HepG2 (cell line): ENCODE data around the gene MYL4. TPM values are rescaled to one million over a fixed set of nuclear protein-coding genes. Genes with fewer than 3 reads are reported as not detected.

ENCODE experiments used
- FOSL2 ChIP-seq: sonication (generic); formaldehyde crosslinking; IDR thresholded peaks from 2 replicates; pipeline ENCODE4 v1.4.0; 2020; ENCODE audit warnings: missing genetic modification reagents
- FOXM1 ChIP-seq: sonication (generic); formaldehyde crosslinking; IDR thresholded peaks from 2 replicates; pipeline ENCODE4 v1.5.0; 2020; ENCODE audit warnings: missing genetic modification reagents
- FOXP1 ChIP-seq, 2 experiments: fragments of 450-650 bp in 1 of 2; IDR thresholded peaks; 2 replicates each; pipeline ENCODE4 v1.6.1; 2017 to 2018; ENCODE audit warnings: antibody characterized with exemption in 1 of 2
- GABPB1 ChIP-seq: IDR thresholded peaks from 2 replicates; pipeline ENCODE4 v1.6.1; 2016; ENCODE audit warnings: mild to moderate bottlenecking, missing genetic modification reagents, moderate library complexity, missing compliant biosample characterization
- HMGA1 ChIP-seq: sonication (generic); formaldehyde crosslinking; conservative IDR thresholded peaks from 2 replicates; pipeline ENCODE4 v1.4.0; 2020; ENCODE audit warnings: missing genetic modification reagents
- SMAD1 ChIP-seq: sonication (generic); formaldehyde crosslinking; IDR thresholded peaks from 2 replicates; pipeline ENCODE4 v1.4.0; 2020; ENCODE audit warnings: missing genetic modification reagents, low read depth, mild to moderate bottlenecking, borderline replicate concordance
- SNAPC2 ChIP-seq: sonication (generic); formaldehyde crosslinking; IDR thresholded peaks from 2 replicates; pipeline ENCODE4 v1.8.1; 2022; ENCODE audit warnings: mild to moderate bottlenecking, missing genetic modification reagents
- ZEB1 ChIP-seq: IDR thresholded peaks from 2 replicates; pipeline ENCODE4 v1.6.1; 2012; ENCODE audit warnings: mild to moderate bottlenecking, low read depth, inconsistent platforms; ENCODE audit not compliant: insufficient replicate concordance
- ZNF17 ChIP-seq: sonication (generic); formaldehyde crosslinking; IDR thresholded peaks from 2 replicates; pipeline ENCODE4 v1.5.0; 2020; ENCODE audit warnings: mild to moderate bottlenecking, missing genetic modification reagents
- ZNF263 ChIP-seq: sonication (generic); formaldehyde crosslinking; IDR thresholded peaks from 2 replicates; pipeline ENCODE4 v1.4.0; 2020; ENCODE audit warnings: missing genetic modification reagents
- ZNF331 ChIP-seq: sonication (generic); formaldehyde crosslinking; IDR thresholded peaks from 2 replicates; pipeline ENCODE4 v1.4.0; 2020; ENCODE audit warnings: missing genetic modification reagents
- ZNF382 ChIP-seq: sonication (generic); formaldehyde crosslinking; IDR thresholded peaks from 2 replicates; pipeline ENCODE4 v1.5.0; 2020; ENCODE audit warnings: missing genetic modification reagents, mild to moderate bottlenecking, borderline replicate concordance
- polyA plus RNA-seq, 8 experiments: library from polyadenylated mRNA; depleted of rRNA in 3 of 8; stranded (reverse) in 7 of 8; unstranded in 1 of 8; fragments of >200 nt; fragmentation: Illumina TruSeq in 4 of 8; extraction: Trizol in 4 of 8; gene quantifications; 2 replicates each; pipeline versions ENCODE4 v1.2.1 to v1.2.3, GENCODE V29; 2011 to 2016; ENCODE audit warnings: low read depth in 4 of 8, missing spikeins in 1 of 8, mixed read lengths in 1 of 8; ENCODE audit not compliant: insufficient read depth in 1 of 8
- total RNA-seq, 5 experiments: library from RNA; depleted of rRNA; stranded (reverse); fragments of >200 nt; fragmentation: Illumina TruSeq; extraction: Trizol; gene quantifications; 2 replicates each; pipeline ENCODE4 v1.2.3, GENCODE V29; 2016; ENCODE audit warnings: low read depth in 1 of 5
- TF ChIP-seq, protein P1 (sequence below): sonication (generic); formaldehyde crosslinking; IDR thresholded peaks from 2 replicates; pipeline ENCODE4 v1.5.0; 2020; ENCODE audit warnings: mild to moderate bottlenecking, missing genetic modification reagents, borderline replicate concordance
- TF ChIP-seq, protein P2 (sequence below): IDR thresholded peaks from 2 replicates; pipeline ENCODE4 v1.6.1; 2016; ENCODE audit warnings: low read depth, borderline replicate concordance
- TF ChIP-seq, protein P3 (sequence below): sonication (generic); formaldehyde crosslinking; IDR thresholded peaks from 2 replicates; pipeline ENCODE4 v1.4.0; 2020; ENCODE audit warnings: missing genetic modification reagents, borderline replicate concordance
- TF ChIP-seq, protein P4 (sequence below): sonication (generic); formaldehyde crosslinking; IDR thresholded peaks from 2 replicates; pipeline ENCODE4 v1.5.0; 2020; ENCODE audit warnings: missing genetic modification reagents

Gene MYL4
- total and polyA plus RNA-seq, 2 of the 13 experiments (the other 11 are each of a cell fraction or from before 2014, with no cell fraction given): not detected

- TF ChIP-seq ZNF17: no peak; the same call in 1 of the 2 replicates
- peak; percentile 64 for TF ChIP-seq FOSL2 (CRISPR knock-in tag)
- peak; percentile 92 for TF ChIP-seq SNAPC2 (CRISPR knock-in tag)
- peak; percentile 80 for TF ChIP-seq ZNF263 (CRISPR knock-in tag)
- TF ChIP-seq ZNF331 (CRISPR knock-in tag): peak; percentile 59; the same call in 1 of the 2 replicates
- TF ChIP-seq GABPB1: peak; percentile 81
- no peak; the same call in 1 of the 2 replicates for TF ChIP-seq SMAD1 (CRISPR knock-in tag)
- no peak for TF ChIP-seq ZEB1
- no peak for TF ChIP-seq ZNF382 (CRISPR knock-in tag)
- TF ChIP-seq, protein P1, sequence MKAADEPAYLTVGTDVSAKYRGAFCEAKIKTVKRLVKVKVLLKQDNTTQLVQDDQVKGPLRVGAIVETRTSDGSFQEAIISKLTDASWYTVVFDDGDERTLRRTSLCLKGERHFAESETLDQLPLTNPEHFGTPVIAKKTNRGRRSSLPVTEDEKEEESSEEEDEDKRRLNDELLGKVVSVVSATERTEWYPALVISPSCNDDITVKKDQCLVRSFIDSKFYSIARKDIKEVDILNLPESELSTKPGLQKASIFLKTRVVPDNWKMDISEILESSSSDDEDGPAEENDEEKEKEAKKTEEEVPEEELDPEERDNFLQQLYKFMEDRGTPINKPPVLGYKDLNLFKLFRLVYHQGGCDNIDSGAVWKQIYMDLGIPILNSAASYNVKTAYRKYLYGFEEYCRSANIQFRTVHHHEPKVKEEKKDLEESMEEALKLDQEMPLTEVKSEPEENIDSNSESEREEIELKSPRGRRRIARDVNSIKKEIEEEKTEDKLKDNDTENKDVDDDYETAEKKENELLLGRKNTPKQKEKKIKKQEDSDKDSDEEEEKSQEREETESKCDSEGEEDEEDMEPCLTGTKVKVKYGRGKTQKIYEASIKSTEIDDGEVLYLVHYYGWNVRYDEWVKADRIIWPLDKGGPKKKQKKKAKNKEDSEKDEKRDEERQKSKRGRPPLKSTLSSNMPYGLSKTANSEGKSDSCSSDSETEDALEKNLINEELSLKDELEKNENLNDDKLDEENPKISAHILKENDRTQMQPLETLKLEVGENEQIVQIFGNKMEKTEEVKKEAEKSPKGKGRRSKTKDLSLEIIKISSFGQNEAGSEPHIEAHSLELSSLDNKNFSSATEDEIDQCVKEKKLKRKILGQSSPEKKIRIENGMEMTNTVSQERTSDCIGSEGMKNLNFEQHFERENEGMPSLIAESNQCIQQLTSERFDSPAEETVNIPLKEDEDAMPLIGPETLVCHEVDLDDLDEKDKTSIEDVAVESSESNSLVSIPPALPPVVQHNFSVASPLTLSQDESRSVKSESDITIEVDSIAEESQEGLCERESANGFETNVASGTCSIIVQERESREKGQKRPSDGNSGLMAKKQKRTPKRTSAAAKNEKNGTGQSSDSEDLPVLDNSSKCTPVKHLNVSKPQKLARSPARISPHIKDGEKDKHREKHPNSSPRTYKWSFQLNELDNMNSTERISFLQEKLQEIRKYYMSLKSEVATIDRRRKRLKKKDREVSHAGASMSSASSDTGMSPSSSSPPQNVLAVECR (CRISPR knock-in tag): peak; percentile 94
- TF ChIP-seq, protein P2, sequence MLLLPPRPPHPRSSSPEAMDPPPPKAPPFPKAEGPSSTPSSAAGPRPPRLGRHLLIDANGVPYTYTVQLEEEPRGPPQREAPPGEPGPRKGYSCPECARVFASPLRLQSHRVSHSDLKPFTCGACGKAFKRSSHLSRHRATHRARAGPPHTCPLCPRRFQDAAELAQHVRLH (CRISPR knock-in tag): peak; percentile 73
- TF ChIP-seq, protein P3, sequence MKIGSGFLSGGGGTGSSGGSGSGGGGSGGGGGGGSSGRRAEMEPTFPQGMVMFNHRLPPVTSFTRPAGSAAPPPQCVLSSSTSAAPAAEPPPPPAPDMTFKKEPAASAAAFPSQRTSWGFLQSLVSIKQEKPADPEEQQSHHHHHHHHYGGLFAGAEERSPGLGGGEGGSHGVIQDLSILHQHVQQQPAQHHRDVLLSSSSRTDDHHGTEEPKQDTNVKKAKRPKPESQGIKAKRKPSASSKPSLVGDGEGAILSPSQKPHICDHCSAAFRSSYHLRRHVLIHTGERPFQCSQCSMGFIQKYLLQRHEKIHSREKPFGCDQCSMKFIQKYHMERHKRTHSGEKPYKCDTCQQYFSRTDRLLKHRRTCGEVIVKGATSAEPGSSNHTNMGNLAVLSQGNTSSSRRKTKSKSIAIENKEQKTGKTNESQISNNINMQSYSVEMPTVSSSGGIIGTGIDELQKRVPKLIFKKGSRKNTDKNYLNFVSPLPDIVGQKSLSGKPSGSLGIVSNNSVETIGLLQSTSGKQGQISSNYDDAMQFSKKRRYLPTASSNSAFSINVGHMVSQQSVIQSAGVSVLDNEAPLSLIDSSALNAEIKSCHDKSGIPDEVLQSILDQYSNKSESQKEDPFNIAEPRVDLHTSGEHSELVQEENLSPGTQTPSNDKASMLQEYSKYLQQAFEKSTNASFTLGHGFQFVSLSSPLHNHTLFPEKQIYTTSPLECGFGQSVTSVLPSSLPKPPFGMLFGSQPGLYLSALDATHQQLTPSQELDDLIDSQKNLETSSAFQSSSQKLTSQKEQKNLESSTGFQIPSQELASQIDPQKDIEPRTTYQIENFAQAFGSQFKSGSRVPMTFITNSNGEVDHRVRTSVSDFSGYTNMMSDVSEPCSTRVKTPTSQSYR (CRISPR knock-in tag): peak; percentile 67; the same call in 1 of the 2 replicates
- TF ChIP-seq HMGA1: no peak
- TF ChIP-seq, protein P4, sequence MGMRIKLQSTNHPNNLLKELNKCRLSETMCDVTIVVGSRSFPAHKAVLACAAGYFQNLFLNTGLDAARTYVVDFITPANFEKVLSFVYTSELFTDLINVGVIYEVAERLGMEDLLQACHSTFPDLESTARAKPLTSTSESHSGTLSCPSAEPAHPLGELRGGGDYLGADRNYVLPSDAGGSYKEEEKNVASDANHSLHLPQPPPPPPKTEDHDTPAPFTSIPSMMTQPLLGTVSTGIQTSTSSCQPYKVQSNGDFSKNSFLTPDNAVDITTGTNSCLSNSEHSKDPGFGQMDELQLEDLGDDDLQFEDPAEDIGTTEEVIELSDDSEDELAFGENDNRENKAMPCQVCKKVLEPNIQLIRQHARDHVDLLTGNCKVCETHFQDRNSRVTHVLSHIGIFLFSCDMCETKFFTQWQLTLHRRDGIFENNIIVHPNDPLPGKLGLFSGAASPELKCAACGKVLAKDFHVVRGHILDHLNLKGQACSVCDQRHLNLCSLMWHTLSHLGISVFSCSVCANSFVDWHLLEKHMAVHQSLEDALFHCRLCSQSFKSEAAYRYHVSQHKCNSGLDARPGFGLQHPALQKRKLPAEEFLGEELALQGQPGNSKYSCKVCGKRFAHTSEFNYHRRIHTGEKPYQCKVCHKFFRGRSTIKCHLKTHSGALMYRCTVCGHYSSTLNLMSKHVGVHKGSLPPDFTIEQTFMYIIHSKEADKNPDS (CRISPR knock-in tag): 0 out of 2 replicates have a peak, but pooled peaks have one; percentile 79
- no peak for TF ChIP-seq FOXM1
- TF ChIP-seq FOXP1 (IDR thresholded peaks at IDR 0.05): no peak
- TF ChIP-seq FOXP1 (CRISPR knock-in tag; IDR thresholded peaks at IDR 0.05): 0 out of 2 replicates have a peak, but pooled peaks have one; percentile 31
Measured at GRCh38 chr17:47188876-47189731, 20.0 kb upstream of the MYL4 start, which contains the start of gene CDC27 (continued).
